ENCODE data around the gene PIP5K1C.
A peak's percentile ranks its signal among the peaks of the same experiment; 100 is the strongest.

The PIP5K1C gene

GRCh38 chr19:3720349-3720917, 20.2 kb upstream of the PIP5K1C start:
- no peak overlapping the region for H3K27ac ChIP-seq (ENCODE audit: low read depth, low read length)
- H3K9ac ChIP-seq (ENCODE audit: low read length), result no peak overlapping the region
- no peak overlapping the region for H3K4me3 ChIP-seq (ENCODE audit: low read depth, low read length)
- no peaks in the 10 kb centered on the region for H3K36me3 ChIP-seq (ENCODE audit: control insufficient read depth, insufficient read depth, low read length)
- peaks cover 9% of the 10 kb centered on the region; the same call in 1 of the 2 replicates for H3K27me3 ChIP-seq (ENCODE audit: control insufficient read depth, insufficient read depth, low read length)
- no peaks in the 10 kb centered on the region for H3K9me3 ChIP-seq (ENCODE audit: control insufficient read depth, insufficient read depth, low read depth, low read length)
- H3K4me1 ChIP-seq (ENCODE audit: control insufficient read depth, insufficient read depth, low read length), result peaks cover 14% of the 10 kb centered on the region

DNA sequence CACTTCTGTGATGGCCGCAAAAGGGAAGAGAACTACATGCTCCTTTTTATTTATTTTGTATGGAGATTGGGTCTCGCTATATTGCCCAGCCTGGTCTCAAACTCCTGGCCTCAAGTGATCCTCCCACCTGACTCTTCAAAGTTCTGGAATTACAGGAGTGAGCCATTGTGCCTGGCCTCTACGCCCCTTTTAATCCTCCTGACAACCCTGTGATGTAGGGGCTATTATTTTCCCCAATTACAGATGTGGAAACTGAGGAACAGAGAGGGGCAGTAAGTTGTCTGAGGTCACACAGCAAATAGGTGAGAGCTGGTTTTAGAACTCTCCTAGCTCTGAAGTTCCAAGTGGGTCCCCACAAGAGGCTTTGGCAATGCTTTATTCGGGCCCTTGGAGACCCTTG, 19.6 kb upstream of the PIP5K1C start:
- H3K9ac ChIP-seq (ENCODE audit: low read length), result no peak overlapping the region
- no peaks in the 10 kb centered on the region for H3K36me3 ChIP-seq (ENCODE audit: control insufficient read depth, insufficient read depth, low read length)
- no peaks in the 10 kb centered on the region for H3K9me3 ChIP-seq (ENCODE audit: control insufficient read depth, insufficient read depth, low read depth, low read length)
- peaks cover 9% of the 10 kb centered on the region; the same call in 1 of the 2 replicates for H3K27me3 ChIP-seq (ENCODE audit: control insufficient read depth, insufficient read depth, low read length)
- H3K4me3 ChIP-seq (ENCODE audit: low read depth, low read length), result no peak overlapping the region
- no peak overlapping the region for H3K27ac ChIP-seq (ENCODE audit: low read depth, low read length)
- peaks cover 14% of the 10 kb centered on the region for H3K4me1 ChIP-seq (ENCODE audit: control insufficient read depth, insufficient read depth, low read length)

GRCh38 chr19:3716147-3716668, 15.9 kb upstream of the PIP5K1C start:
- Histone ChIP-seq H3K4me1 (ENCODE audit: control insufficient read depth, insufficient read depth, low read length) (peaks cover 6% of the 10 kb centered on the region; the same call in 1 of the 2 replicates), H3K9ac (ENCODE audit: low read length) (no peak overlapping the region), H3K27ac (ENCODE audit: low read depth, low read length) (no peak overlapping the region), H3K9me3 (ENCODE audit: control insufficient read depth, insufficient read depth, low read depth, low read length) (no peaks in the 10 kb centered on the region), H3K27me3 (ENCODE audit: control insufficient read depth, insufficient read depth, low read length) (no peaks in the 10 kb centered on the region), H3K36me3 (ENCODE audit: control insufficient read depth, insufficient read depth, low read length) (no peaks in the 10 kb centered on the region), H3K4me3 (ENCODE audit: low read depth, low read length) (no peak overlapping the region)

- no peaks in the 10 kb centered on the region for H3K9me3 ChIP-seq (ENCODE audit: control insufficient read depth, insufficient read depth, low read depth, low read length)
- no peak overlapping the region for H3K9ac ChIP-seq (ENCODE audit: low read length)
- no peaks in the 10 kb centered on the region for H3K36me3 ChIP-seq (ENCODE audit: control insufficient read depth, insufficient read depth, low read length)
- H3K4me3 ChIP-seq (ENCODE audit: low read depth, low read length), result no peak overlapping the region
- H3K27me3 ChIP-seq (ENCODE audit: control insufficient read depth, insufficient read depth, low read length), result no peaks in the 10 kb centered on the region
- peaks cover 5% of the 10 kb centered on the region for H3K4me1 ChIP-seq (ENCODE audit: control insufficient read depth, insufficient read depth, low read length)
- H3K27ac ChIP-seq (ENCODE audit: low read depth, low read length), result no peak overlapping the region
Observed at GRCh38 chr19:3712663-3713611, 12.7 kb upstream of the PIP5K1C start.

DNA sequence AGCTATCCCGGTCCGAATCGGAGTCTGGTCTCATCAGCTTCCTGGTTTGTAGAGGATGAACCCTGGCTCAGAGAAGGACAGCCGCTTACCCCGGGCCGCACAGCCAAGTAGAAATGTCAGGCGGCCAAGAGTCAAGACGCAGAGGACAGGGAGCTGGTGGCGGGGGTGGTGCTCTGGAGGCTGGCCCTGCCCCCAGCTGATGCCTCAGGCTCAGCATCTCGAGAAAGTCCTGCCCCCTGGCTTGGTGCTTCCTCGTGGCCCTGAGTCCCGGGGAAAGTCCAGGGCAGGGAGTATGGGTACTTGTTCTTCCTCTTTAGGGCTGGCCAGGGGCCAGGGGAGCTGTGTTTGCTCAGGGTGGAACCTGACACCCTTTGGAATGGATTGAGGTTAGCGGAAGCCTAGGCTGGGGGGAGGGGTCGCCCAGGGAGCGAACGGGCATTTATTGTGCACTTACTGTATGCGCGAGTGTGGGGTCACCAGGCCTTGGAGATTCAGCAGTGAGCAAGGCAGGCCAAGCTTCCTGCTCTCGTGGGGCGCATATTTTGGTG, 10.1 kb upstream of the PIP5K1C start:
- H3K36me3 ChIP-seq (ENCODE audit: control insufficient read depth, insufficient read depth, low read length), result no peaks in the 10 kb centered on the region
- H3K9me3 ChIP-seq (ENCODE audit: control insufficient read depth, insufficient read depth, low read depth, low read length), result no peaks in the 10 kb centered on the region
- no peak overlapping the region for H3K27ac ChIP-seq (ENCODE audit: low read depth, low read length)
- H3K4me1 ChIP-seq (ENCODE audit: control insufficient read depth, insufficient read depth, low read length), result peaks cover 5% of the 10 kb centered on the region
- no peak overlapping the region for H3K9ac ChIP-seq (ENCODE audit: low read length)
- H3K4me3 ChIP-seq (ENCODE audit: low read depth, low read length), result no peak overlapping the region
- no peaks in the 10 kb centered on the region for H3K27me3 ChIP-seq (ENCODE audit: control insufficient read depth, insufficient read depth, low read length)

- Histone ChIP-seq H3K4me3 (ENCODE audit: low read depth, low read length) (no peak within 1 kb of the TSS), H3K4me1 (ENCODE audit: control insufficient read depth, insufficient read depth, low read length) (peaks cover 5% of the 10 kb centered on the region), H3K27me3 (ENCODE audit: control insufficient read depth, insufficient read depth, low read length) (no peaks in the 10 kb centered on the region), H3K9ac (ENCODE audit: low read length) (no peak within 1 kb of the TSS), H3K9me3 (ENCODE audit: control insufficient read depth, insufficient read depth, low read depth, low read length) (no peaks in the 10 kb centered on the region), H3K27ac (ENCODE audit: low read depth, low read length) (no peak within 1 kb of the TSS), H3K36me3 (ENCODE audit: control insufficient read depth, insufficient read depth, low read length) (no peaks in the 10 kb centered on the region)
Observed at GRCh38 chr19:3708207-3708931, 8.1 kb upstream of the PIP5K1C start, which contains the start of gene TJP3. TJP3 (plus strand) TSS chr19:3708384; CDS start chr19:3728433, 20,049 bp downstream.

DNA sequence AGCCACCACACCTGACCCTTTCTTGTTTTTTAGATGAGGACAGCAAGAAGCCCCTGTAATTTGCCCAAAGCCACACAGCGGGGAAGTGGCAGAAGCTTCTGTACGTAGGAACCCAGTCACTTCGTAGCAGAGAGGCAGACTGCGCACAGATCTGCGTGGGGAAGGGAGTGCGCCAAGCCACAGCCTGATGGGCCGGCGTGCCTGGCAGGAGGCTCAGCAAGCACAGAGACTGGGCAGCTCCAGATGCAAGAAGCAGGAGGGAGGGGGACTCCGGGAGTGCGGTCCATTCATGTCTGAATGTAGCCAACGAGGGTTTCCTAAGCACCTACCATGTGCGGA, 7.6 kb upstream of the PIP5K1C start:
- Histone ChIP-seq H3K27me3 (ENCODE audit: control insufficient read depth, insufficient read depth, low read length) (no peaks in the 10 kb centered on the region), H3K27ac (ENCODE audit: low read depth, low read length) (no peak overlapping the region), H3K36me3 (ENCODE audit: control insufficient read depth, insufficient read depth, low read length) (no peaks in the 10 kb centered on the region), H3K4me1 (ENCODE audit: control insufficient read depth, insufficient read depth, low read length) (peaks cover 5% of the 10 kb centered on the region), H3K9me3 (ENCODE audit: control insufficient read depth, insufficient read depth, low read depth, low read length) (no peaks in the 10 kb centered on the region), H3K9ac (ENCODE audit: low read length) (no peak overlapping the region), H3K4me3 (ENCODE audit: low read depth, low read length) (no peak overlapping the region)

DNA sequence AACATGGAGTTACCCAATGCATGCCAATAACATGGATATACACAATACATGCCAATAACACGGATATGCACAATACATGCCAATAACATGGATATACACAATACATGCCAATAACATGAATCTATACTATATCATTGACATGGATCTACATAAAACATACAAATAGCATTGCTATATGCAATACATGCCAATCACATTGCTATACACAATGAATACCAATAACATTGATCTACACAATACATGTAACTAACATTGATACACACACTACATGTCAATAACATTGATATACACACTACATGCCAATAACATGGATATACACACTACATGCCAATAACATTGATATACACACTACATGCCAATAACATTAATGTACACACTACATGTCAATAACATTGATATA, 932 bp upstream of the PIP5K1C start:
- H3K9me3 ChIP-seq (ENCODE audit: control insufficient read depth, insufficient read depth, low read depth, low read length), result no peaks in the 10 kb centered on the region
- H3K9ac ChIP-seq (ENCODE audit: low read length), result no peak overlapping the region
- no peaks in the 10 kb centered on the region for H3K27me3 ChIP-seq (ENCODE audit: control insufficient read depth, insufficient read depth, low read length)
- H3K27ac ChIP-seq (ENCODE audit: low read depth, low read length), result no peak overlapping the region
- H3K4me1 ChIP-seq (ENCODE audit: control insufficient read depth, insufficient read depth, low read length), result no peaks in the 10 kb centered on the region; the same call in 1 of the 2 replicates
- no peak overlapping the region for H3K4me3 ChIP-seq (ENCODE audit: low read depth, low read length)
- H3K36me3 ChIP-seq (ENCODE audit: control insufficient read depth, insufficient read depth, low read length), result no peaks in the 10 kb centered on the region

DNA sequence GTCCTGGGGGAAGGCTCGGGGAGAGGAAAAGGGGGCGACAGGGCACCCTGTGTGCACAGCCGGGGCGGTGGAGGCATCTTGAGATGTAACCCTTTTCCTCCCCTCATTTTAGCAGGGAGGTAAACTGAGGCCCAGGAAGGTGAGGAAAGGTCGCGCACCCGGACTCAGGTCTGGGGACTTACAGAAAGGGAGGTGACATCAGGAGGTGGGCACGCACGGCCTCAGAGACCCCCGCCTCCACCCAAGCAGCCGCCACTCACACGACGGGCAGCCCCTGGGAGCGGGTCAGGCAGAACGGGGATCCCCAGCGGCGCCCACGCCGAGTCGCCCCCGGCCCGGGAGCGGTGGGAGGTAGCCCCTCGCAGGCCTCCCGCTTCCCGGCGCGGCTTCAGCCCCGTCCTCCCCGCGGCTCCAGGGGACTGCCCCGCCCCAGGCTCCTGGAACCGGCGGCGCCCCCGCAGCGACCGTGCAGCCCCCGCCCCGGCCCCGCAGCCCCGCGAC, 477 bp downstream of the PIP5K1C start:
- Histone ChIP-seq H3K4me1 (ENCODE audit: control insufficient read depth, insufficient read depth, low read length) (no peaks in the 10 kb centered on the region; the same call in 1 of the 2 replicates), H3K27me3 (ENCODE audit: control insufficient read depth, insufficient read depth, low read length) (no peaks in the 10 kb centered on the region), H3K4me3 (ENCODE audit: low read depth, low read length) (peak overlapping the region; percentile 87), H3K36me3 (ENCODE audit: control insufficient read depth, insufficient read depth, low read length) (peaks cover 3% of the 10 kb centered on the region; the same call in 1 of the 2 replicates), H3K27ac (ENCODE audit: low read depth, low read length) (no peak overlapping the region), H3K9me3 (ENCODE audit: control insufficient read depth, insufficient read depth, low read depth, low read length) (no peaks in the 10 kb centered on the region), H3K9ac (ENCODE audit: low read length) (peak overlapping the region; percentile 83)

GRCh38 chr19:3698974-3699740, 1.1 kb downstream of the PIP5K1C start:
- Histone ChIP-seq H3K9me3 (ENCODE audit: control insufficient read depth, insufficient read depth, low read depth, low read length) (no peaks in the 10 kb centered on the region), H3K4me1 (ENCODE audit: control insufficient read depth, insufficient read depth, low read length) (no peaks in the 10 kb centered on the region; the same call in 1 of the 2 replicates), H3K27ac (ENCODE audit: low read depth, low read length) (no peak overlapping the region), H3K36me3 (ENCODE audit: control insufficient read depth, insufficient read depth, low read length) (peaks cover 3% of the 10 kb centered on the region; the same call in 1 of the 2 replicates), H3K27me3 (ENCODE audit: control insufficient read depth, insufficient read depth, low read length) (no peaks in the 10 kb centered on the region), H3K9ac (ENCODE audit: low read length) (peak overlapping the region; percentile 83), H3K4me3 (ENCODE audit: low read depth, low read length) (peak overlapping the region; percentile 87)
